GM12878 (cell line): ENCODE results near the gene EIF2B5.

Experiments used
- BRCA1 ChIP-seq: IDR thresholded peaks from 2 replicates; pipeline ENCODE4 v1.6.1; 2011; ENCODE audit warnings: low read depth, low read length, improper control_type of control experiment
- CHD1 ChIP-seq: IDR thresholded peaks from 2 replicates; pipeline ENCODE4 v1.6.1; 2012; ENCODE audit warnings: low read depth, low read length, improper control_type of control experiment

- TF ChIP-seq BRCA1 (no peak), CHD1 (no peak)
Observed at GRCh38 chr3:184180165-184180564, 45.0 kb downstream of the EIF2B5 start.
